KOPT-K1 (cell line): ENCODE results near the gene BAIAP2L1.
"Not testable (repeated sequence)": the region's sequence is repeated elsewhere in the genome, so short reads cannot be mapped to it uniquely, and the experiment has no call there.

Experiments
- H3K27ac ChIP-seq: fragments of 200-600 bp; sonication (generic); 2 replicates; pipeline ENCODE4 v1.5.1; 2016; ENCODE audit warnings: antibody characterized with exemption, mild to moderate bottlenecking, low read depth, low read length; ENCODE audit not compliant: poor library complexity, severe bottlenecking
- H3K36me3 ChIP-seq: fragments of 200-600 bp; sonication (generic); 2 replicates; pipeline ENCODE4 v1.5.1; 2017; ENCODE audit warnings: antibody characterized with exemption, mild to moderate bottlenecking, low read length, moderate library complexity; ENCODE audit not compliant: insufficient read depth
- H3K9me3 ChIP-seq: fragments of 200-600 bp; sonication (generic); 2 replicates; pipeline ENCODE4 v1.5.1; 2017; ENCODE audit warnings: antibody characterized with exemption, low read length, mild to moderate bottlenecking; ENCODE audit not compliant: insufficient read depth, poor library complexity, severe bottlenecking

BAIAP2L1 gene

GRCh38 chr7:98409843-98410242 is 9.0 kb upstream of the BAIAP2L1 start:
- Histone ChIP-seq H3K27ac (no peak overlapping the region), H3K36me3 (no peaks in the 10 kb centered on the region), H3K9me3 (no peaks in the 10 kb centered on the region)

GRCh38 chr7:98408146-98408545 is 7.3 kb upstream of the BAIAP2L1 start:
- H3K27ac ChIP-seq, H3K9me3 ChIP-seq, H3K36me3 ChIP-seq: not testable (repeated sequence)

GRCh38 chr7:98406827-98407226 is 5.9 kb upstream of the BAIAP2L1 start:
- Histone ChIP-seq H3K9me3 (no peaks in the 10 kb centered on the region), H3K36me3 (no peaks in the 10 kb centered on the region), H3K27ac (no peak overlapping the region)

- no peaks in the 10 kb centered on the region for H3K9me3 ChIP-seq
- H3K36me3 ChIP-seq, result no peaks in the 10 kb centered on the region
- no peak overlapping the region for H3K27ac ChIP-seq
Observed at GRCh38 chr7:98404840-98405239, 4.0 kb upstream of the BAIAP2L1 start.

GRCh38 chr7:98399890-98400541 is 874 bp downstream of the BAIAP2L1 start:
- H3K9me3 ChIP-seq, result no peaks in the 10 kb centered on the region
- no peaks in the 10 kb centered on the region for H3K36me3 ChIP-seq
- H3K27ac ChIP-seq, result no peak overlapping the region

GRCh38 chr7:98399462-98399861 is 1.4 kb downstream of the BAIAP2L1 start:
- H3K36me3 ChIP-seq, result no peaks in the 10 kb centered on the region
- no peaks in the 10 kb centered on the region for H3K9me3 ChIP-seq
- H3K27ac ChIP-seq, result no peak overlapping the region

- no peaks in the 10 kb centered on the region for H3K9me3 ChIP-seq
- no peaks in the 10 kb centered on the region for H3K36me3 ChIP-seq
- H3K27ac ChIP-seq, result no peak overlapping the region
Observed at GRCh38 chr7:98398567-98399372, 2.1 kb downstream of the BAIAP2L1 start.

- H3K27ac ChIP-seq, result no peak overlapping the region
- no peaks in the 10 kb centered on the region for H3K36me3 ChIP-seq
- H3K9me3 ChIP-seq, result no peaks in the 10 kb centered on the region
Observed at GRCh38 chr7:98396768-98397167, 4.1 kb downstream of the BAIAP2L1 start.

GRCh38 chr7:98395951-98396350 is 4.9 kb downstream of the BAIAP2L1 start:
- Histone ChIP-seq H3K36me3 (no peaks in the 10 kb centered on the region), H3K9me3 (no peaks in the 10 kb centered on the region), H3K27ac (no peak overlapping the region)

GRCh38 chr7:98395481-98395880 is 5.4 kb downstream of the BAIAP2L1 start:
- no peak overlapping the region for H3K27ac ChIP-seq

GRCh38 chr7:98394377-98394836 is 6.5 kb downstream of the BAIAP2L1 start:
- H3K27ac ChIP-seq, result no peak overlapping the region
- no peaks in the 10 kb centered on the region for H3K9me3 ChIP-seq
- H3K36me3 ChIP-seq, result no peaks in the 10 kb centered on the region

More at GRCh38 chr7:98395481-98395880, 5.4 kb downstream of the BAIAP2L1 start:
- no peaks in the 10 kb centered on the region for H3K9me3 ChIP-seq
- H3K36me3 ChIP-seq, result no peaks in the 10 kb centered on the region

GRCh38 chr7:98387544-98388226 is 13.2 kb downstream of the BAIAP2L1 start:
- H3K27ac ChIP-seq, result no peak overlapping the region
- no peaks in the 10 kb centered on the region for H3K9me3 ChIP-seq
- no peaks in the 10 kb centered on the region for H3K36me3 ChIP-seq

- H3K9me3 ChIP-seq, result no peaks in the 10 kb centered on the region
- H3K36me3 ChIP-seq, result no peaks in the 10 kb centered on the region
- no peak overlapping the region for H3K27ac ChIP-seq
Observed at GRCh38 chr7:98387131-98387530, 13.8 kb downstream of the BAIAP2L1 start.

GRCh38 chr7:98385532-98385931 is 15.4 kb downstream of the BAIAP2L1 start:
- not testable (repeated sequence) for H3K36me3 ChIP-seq, H3K27ac ChIP-seq, H3K9me3 ChIP-seq

- Histone ChIP-seq H3K9me3 (no peaks in the 10 kb centered on the region), H3K27ac (no peak overlapping the region), H3K36me3 (no peaks in the 10 kb centered on the region)
Observed at GRCh38 chr7:98378210-98378819, 22.6 kb downstream of the BAIAP2L1 start.
